Uterus (tissue), 4 donors: ENCODE results near the gene FGF16. TPM values are rescaled to one million over a fixed set of nuclear protein-coding genes. Genes with fewer than 3 reads are reported as not detected.

Source experiments
- DNase-seq, 2 donors: peaks; one replicate each; pipeline ENCODE4 v3.0.0-alpha.2; 2019 to 2020
- H3K27ac ChIP-seq, 2 donors: fragments of 200-600 bp; sonication (generic); 1 replicate in 1 of 2; 2 replicates in 1 of 2; pipeline ENCODE4 v1.5.1; 2016 to 2018
- H3K27me3 ChIP-seq, 2 donors: fragments of 200-600 bp; sonication (generic); one replicate each; pipeline ENCODE4 v1.5.1; 2018 to 2019; ENCODE audit warnings: control low read depth in 1 of 2
- H3K36me3 ChIP-seq, 2 donors: fragments of 200-600 bp; sonication (generic); one replicate each; pipeline ENCODE4 v1.5.1; 2019; ENCODE audit warnings: control low read depth in 1 of 2
- H3K4me1 ChIP-seq, 2 donors: fragments of 200-600 bp; sonication (generic); one replicate each; pipeline ENCODE4 v1.5.1; 2018 to 2019; ENCODE audit warnings: control low read depth in 1 of 2
- H3K4me3 ChIP-seq, 2 donors: fragments of 200-600 bp; sonication (generic); 1 replicate in 1 of 2; 2 replicates in 1 of 2; pipeline ENCODE4 v1.5.1; 2018 to 2019; ENCODE audit warnings: mild to moderate bottlenecking in 1 of 2
- H3K9me3 ChIP-seq, 2 donors: fragments of 200-600 bp; sonication (generic); one replicate each; pipeline ENCODE4 v1.5.1; 2019; ENCODE audit warnings: control low read depth in 1 of 2
- POLR2A ChIP-seq, 2 donors: fragments of 450-650 bp; IDR thresholded peaks; one replicate each; pipeline ENCODE4 v1.6.1; 2016; ENCODE audit warnings: antibody characterized with exemption in 2 of 2, mild to moderate bottlenecking in 1 of 2, moderate library complexity in 1 of 2
- intact Hi-C: fragments of 100-400 bp; cut with DNase I; formaldehyde crosslinking; loops from one replicate; pipeline ENCODE4 v1.15.1; 2023; ENCODE audit warnings: low total_unique reads
- total RNA-seq, 4 donors: library from RNA; depleted of rRNA in 3 of 4; stranded (reverse); fragments of >200 nt in 3 of 4; gene quantifications; one replicate each; pipeline versions ENCODE4 v1.1.0 to v1.2.4, GENCODE V29; 2014 to 2023
- TF ChIP-seq, protein P1 (sequence below), 4 experiments: fragments of 200-600 bp in 2 of 4; fragments of 450-650 bp in 2 of 4; sonication (generic) in 2 of 4; IDR thresholded peaks; one replicate each; pipeline ENCODE4 v1.5.1; 2016 to 2019; ENCODE audit warnings: antibody characterized with exemption in 4 of 4, mild to moderate bottlenecking in 2 of 4, moderate library complexity in 1 of 4
- donor health status: DM: yes; HTN: yes; CAD: no.

Gene FGF16
- total RNA-seq, 4 donors from 2014 or later = 1.0 to 1.2 TPM; not detected in 2

DNA sequence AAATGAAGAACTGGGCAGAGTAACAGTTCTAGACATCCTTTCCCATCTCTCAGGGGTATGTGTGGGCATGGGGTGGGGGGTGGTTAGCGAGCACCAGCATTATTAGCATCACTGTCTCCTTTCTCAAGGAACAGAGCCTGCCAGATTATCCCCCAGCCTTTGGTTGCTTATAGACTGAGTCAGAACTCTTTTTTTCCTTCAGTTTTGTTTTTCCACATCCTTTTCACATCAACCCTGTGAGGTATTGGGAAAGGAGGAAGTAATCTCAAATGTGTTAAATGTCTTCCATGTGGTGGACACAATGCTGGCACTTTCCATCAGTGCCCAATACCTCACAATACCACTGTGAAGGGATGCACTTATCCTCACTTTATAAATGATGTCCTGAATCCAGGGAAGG, 3.1 kb upstream of the FGF16 start:
- intact Hi-C loops = no loop called here
- Histone ChIP-seq H3K27me3 (no peaks in the 10 kb centered on the region), H3K36me3 (no peaks in the 10 kb centered on the region), H3K4me1 (no peaks in the 10 kb centered on the region), H3K4me3 (no peak overlapping the region), H3K9me3 (no peaks in the 10 kb centered on the region), H3K27ac (no peak overlapping the region)
- TF ChIP-seq, protein P1, sequence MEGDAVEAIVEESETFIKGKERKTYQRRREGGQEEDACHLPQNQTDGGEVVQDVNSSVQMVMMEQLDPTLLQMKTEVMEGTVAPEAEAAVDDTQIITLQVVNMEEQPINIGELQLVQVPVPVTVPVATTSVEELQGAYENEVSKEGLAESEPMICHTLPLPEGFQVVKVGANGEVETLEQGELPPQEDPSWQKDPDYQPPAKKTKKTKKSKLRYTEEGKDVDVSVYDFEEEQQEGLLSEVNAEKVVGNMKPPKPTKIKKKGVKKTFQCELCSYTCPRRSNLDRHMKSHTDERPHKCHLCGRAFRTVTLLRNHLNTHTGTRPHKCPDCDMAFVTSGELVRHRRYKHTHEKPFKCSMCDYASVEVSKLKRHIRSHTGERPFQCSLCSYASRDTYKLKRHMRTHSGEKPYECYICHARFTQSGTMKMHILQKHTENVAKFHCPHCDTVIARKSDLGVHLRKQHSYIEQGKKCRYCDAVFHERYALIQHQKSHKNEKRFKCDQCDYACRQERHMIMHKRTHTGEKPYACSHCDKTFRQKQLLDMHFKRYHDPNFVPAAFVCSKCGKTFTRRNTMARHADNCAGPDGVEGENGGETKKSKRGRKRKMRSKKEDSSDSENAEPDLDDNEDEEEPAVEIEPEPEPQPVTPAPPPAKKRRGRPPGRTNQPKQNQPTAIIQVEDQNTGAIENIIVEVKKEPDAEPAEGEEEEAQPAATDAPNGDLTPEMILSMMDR (IDR thresholded peaks at IDR 0.05) = no peak
- no peak for TF ChIP-seq POLR2A (IDR thresholded peaks at IDR 0.05)
- no peak for DNase-seq

DNA sequence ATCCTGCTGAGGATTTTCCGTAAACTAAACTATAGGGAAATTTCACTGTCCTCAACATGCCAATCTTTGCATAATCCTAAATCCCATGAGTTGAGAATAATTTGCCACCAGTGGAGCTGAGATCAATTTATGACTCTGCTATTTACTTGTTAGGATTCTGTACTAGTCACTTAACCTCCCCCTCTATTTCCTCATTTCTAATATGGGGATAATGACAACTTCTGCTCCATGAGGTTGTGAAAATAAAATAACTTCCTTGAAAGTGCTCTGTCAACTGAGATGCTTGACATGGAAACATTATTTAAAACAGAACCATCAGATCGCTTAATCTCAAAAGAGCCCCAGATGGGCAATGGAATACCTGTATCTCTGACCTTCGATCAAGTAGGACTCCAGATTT, 2.6 kb upstream of the FGF16 start:
- intact Hi-C loops = no loop called here
- H3K27me3 ChIP-seq = no peaks in the 10 kb centered on the region
- no peaks in the 10 kb centered on the region for H3K36me3 ChIP-seq
- no peak for DNase-seq
- TF ChIP-seq, protein P1 (IDR thresholded peaks at IDR 0.05) = no peak
- TF ChIP-seq POLR2A (IDR thresholded peaks at IDR 0.05) = no peak
- H3K27ac ChIP-seq = no peak overlapping the region
- no peaks in the 10 kb centered on the region for H3K9me3 ChIP-seq
- no peak overlapping the region for H3K4me3 ChIP-seq
- H3K4me1 ChIP-seq = no peaks in the 10 kb centered on the region

DNA sequence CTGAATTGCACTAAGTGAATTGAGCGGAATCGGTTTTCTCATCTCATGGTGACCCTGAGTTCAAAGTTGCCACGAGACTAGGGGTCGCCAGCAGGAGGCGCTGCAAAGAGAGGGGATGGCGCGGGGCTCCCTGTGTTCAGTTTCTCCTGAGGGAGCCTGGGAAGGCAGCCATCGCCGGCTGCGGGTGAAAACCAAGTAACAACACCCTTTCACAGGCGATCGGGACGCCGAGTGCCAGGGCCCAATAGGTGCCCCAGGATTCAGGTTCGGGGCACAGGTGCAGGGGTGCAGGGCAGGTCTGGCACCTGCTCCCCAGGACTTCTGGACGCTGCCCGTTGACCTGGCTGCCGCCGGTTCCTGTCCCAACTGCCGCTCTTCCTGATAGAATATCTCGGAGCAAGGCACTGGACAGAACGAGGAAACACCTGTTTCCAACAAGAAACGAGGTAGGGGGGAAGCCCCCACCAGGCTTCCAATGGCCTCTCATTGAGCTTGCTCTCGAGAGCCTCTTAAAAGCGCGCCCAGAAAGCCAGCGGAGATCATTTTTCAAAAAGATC, 1.1 kb upstream of the FGF16 start:
- intact Hi-C loops = no loop called here
- Histone ChIP-seq H3K27ac (no peak overlapping the region), H3K4me1 (no peaks in the 10 kb centered on the region), H3K9me3 (no peaks in the 10 kb centered on the region), H3K27me3 (no peaks in the 10 kb centered on the region), H3K36me3 (no peaks in the 10 kb centered on the region), H3K4me3 (peak overlapping the region in 1 of 2 donors; percentile 4)
- TF ChIP-seq, protein P1 (IDR thresholded peaks at IDR 0.05) = no peak
- TF ChIP-seq POLR2A (IDR thresholded peaks at IDR 0.05) = no peak
- peak in 1 of 2 donors; percentile 17 for DNase-seq

DNA sequence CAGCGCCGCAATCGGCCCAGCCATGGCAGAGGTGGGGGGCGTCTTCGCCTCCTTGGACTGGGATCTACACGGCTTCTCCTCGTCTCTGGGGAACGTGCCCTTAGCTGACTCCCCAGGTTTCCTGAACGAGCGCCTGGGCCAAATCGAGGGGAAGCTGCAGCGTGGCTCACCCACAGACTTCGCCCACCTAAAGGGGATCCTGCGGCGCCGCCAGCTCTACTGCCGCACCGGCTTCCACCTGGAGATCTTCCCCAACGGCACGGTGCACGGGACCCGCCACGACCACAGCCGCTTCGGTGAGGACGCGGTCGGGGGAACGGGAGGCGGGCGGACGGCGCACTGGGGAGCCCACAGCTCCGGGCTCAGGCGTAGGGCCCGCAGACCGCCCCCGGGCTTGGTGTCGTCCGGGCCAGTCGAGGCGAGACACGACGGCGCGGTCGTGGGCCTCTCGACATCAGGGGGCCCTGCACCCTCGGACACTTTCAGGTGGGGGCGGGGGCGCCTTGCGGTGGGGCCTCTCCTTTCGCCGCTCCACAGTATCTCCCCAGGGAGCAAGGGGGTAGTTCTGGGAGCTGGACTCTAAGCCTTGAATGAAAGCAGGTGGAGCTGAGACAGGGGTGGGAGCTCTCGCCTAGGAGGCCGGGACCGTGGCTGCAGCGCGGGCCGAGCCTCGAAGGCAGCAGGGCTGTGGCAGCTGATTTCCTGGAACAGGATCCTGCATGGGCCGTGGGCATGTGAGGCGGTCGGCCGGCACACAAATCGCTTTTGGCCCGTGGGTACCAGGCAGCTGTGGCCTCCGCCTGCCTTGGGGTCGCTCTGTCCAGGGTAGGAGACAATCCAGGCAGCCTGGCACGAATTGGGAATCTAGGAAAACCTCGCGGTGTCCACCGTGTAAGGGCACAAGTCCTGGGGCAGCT, 722 bp downstream of the FGF16 start:
- no peak overlapping the region for H3K27ac ChIP-seq

More for the DNA sequence above, 722 bp downstream of the FGF16 start:
- Histone ChIP-seq H3K4me1 (no peaks in the 10 kb centered on the region), H3K9me3 (no peaks in the 10 kb centered on the region), H3K27me3 (no peaks in the 10 kb centered on the region), H3K36me3 (no peaks in the 10 kb centered on the region), H3K4me3 (peak overlapping the region in 1 of 2 donors; percentile 4)
- TF ChIP-seq, protein P1 (IDR thresholded peaks at IDR 0.05) = no peak
- TF ChIP-seq POLR2A (IDR thresholded peaks at IDR 0.05) = no peak
- intact Hi-C loops = no loop called here
- no peak for DNase-seq
